Endodermal cell (in vitro differentiated cells): ENCODE data around the gene PDK2. TPM values are rescaled to one million over a fixed set of nuclear protein-coding genes. Genes with fewer than 3 reads are reported as not detected.
A peak's percentile ranks its signal among the peaks of the same experiment; 100 is the strongest.

Source experiments
- DNase-seq: peaks from one replicate; pipeline ENCODE4 v3.0.0-alpha.2; 2017
- H3K27ac ChIP-seq: 2 replicates; pipeline ENCODE4 v1.5.1; 2013; ENCODE audit warnings: mild to moderate bottlenecking, low read depth, low read length, moderate library complexity
- H3K27me3 ChIP-seq: 2 replicates; pipeline ENCODE4 v1.6.1; 2013; ENCODE audit warnings: mild to moderate bottlenecking, low read length, moderate library complexity; ENCODE audit not compliant: insufficient read depth, control insufficient read depth, poor library complexity, severe bottlenecking
- H3K36me3 ChIP-seq: 2 replicates; pipeline ENCODE4 v1.7.0; 2013; ENCODE audit warnings: mild to moderate bottlenecking, low read length, moderate library complexity; ENCODE audit not compliant: control insufficient read depth, insufficient read depth
- H3K4me1 ChIP-seq: one replicate; pipeline ENCODE4 v1.7.0; 2013; ENCODE audit warnings: low read length; ENCODE audit not compliant: control insufficient read depth, insufficient read depth
- H3K4me3 ChIP-seq: 2 replicates; pipeline ENCODE4 v1.5.1; 2013; ENCODE audit warnings: mild to moderate bottlenecking, low read length, moderate library complexity
- H3K9ac ChIP-seq: 2 replicates; pipeline ENCODE4 v1.6.1; 2013; ENCODE audit warnings: mild to moderate bottlenecking, low read length, moderate library complexity; ENCODE audit not compliant: poor library complexity, severe bottlenecking; ENCODE audit errors: extremely low read depth
- H3K9me3 ChIP-seq: 2 replicates; pipeline ENCODE4 v1.6.1; 2013; ENCODE audit warnings: mild to moderate bottlenecking, low read length, moderate library complexity; ENCODE audit not compliant: control insufficient read depth
- H3K27ac Mint-ChIP-seq: 2 replicates; pipeline ENCODE4 v1.8.0; 2020; ENCODE audit warnings: mixed read lengths
- H3K27me3 Mint-ChIP-seq: 2 replicates; pipeline ENCODE4 v1.8.0; 2021; ENCODE audit warnings: mild to moderate bottlenecking, mixed read lengths; ENCODE audit not compliant: insufficient read depth
- H3K36me3 Mint-ChIP-seq: 2 replicates; pipeline ENCODE4 v1.8.0; 2020; ENCODE audit warnings: low read depth, mixed read lengths
- H3K4me1 Mint-ChIP-seq: 2 replicates; pipeline ENCODE4 v1.8.0; 2020; ENCODE audit warnings: mixed read lengths
- H3K4me3 Mint-ChIP-seq: 2 replicates; pipeline ENCODE4 v1.8.0; 2020; ENCODE audit warnings: mild to moderate bottlenecking, moderate library complexity, mixed read lengths
- H3K9me3 Mint-ChIP-seq: 2 replicates; pipeline ENCODE4 v1.8.0; 2020; ENCODE audit warnings: mild to moderate bottlenecking, mixed read lengths
- CTCF ChIP-seq: fragments of 200-600 bp; sonication (generic); conservative IDR thresholded peaks from 2 replicates; pipeline ENCODE4 v1.5.0; 2021; ENCODE audit warnings: antibody characterized with exemption, mild to moderate bottlenecking
- WGBS, 2 experiments: methylation state at CpG; one replicate each; pipeline versions ENCODE4 v1.1.5 to v1.1.7; 2013; ENCODE audit warnings: missing lambda C conversion rate in 2 of 2, mixed read lengths in 1 of 2; ENCODE audit not compliant: insufficient coverage in 1 of 2, insufficient read length in 1 of 2; 5-methylcytosine and 5-hydroxymethylcytosine counted together
- total RNA-seq, 2 donors: library from RNA; stranded (reverse); fragmentation: NEBNext Ultra II Directional in 1 of 2; extraction: Animal tissue kit (Norgen Biotek cat#: 25700) in 1 of 2; gene quantifications; 2 replicates in 1 of 2; 3 replicates in 1 of 2; pipeline ENCODE4 v1.2.1, GENCODE V29; 2021

Gene PDK2
- total RNA-seq, 2 donors from 2014 or later = 23.0 to 24.2 TPM

- H3K36me3 ChIP-seq = no peaks in the 10 kb centered on the region
- Mint-ChIP-seq H3K36me3 (no peaks in the 10 kb centered on the region), H3K27me3 (peaks cover 24% of the 10 kb centered on the region), H3K9me3 (no peaks in the 10 kb centered on the region), H3K4me3 (peak overlapping the region; percentile 24), H3K27ac (peak overlapping the region; percentile 64), H3K4me1 (peaks cover 52% of the 10 kb centered on the region)
- H3K9me3 ChIP-seq = no peaks in the 10 kb centered on the region
- no peak overlapping the region for H3K9ac ChIP-seq
- peaks cover 16% of the 10 kb centered on the region for H3K4me1 ChIP-seq
- H3K4me3 ChIP-seq = peak overlapping the region; percentile 54
- no peak for TF ChIP-seq CTCF
- no peak for DNase-seq
- WGBS, 2 experiments = 80 to 83% methylated on average over 6 to 7 of the region's 7 CpGs
- peaks cover 16% of the 10 kb centered on the region for H3K27me3 ChIP-seq
- H3K27ac ChIP-seq = no peak overlapping the region
These were observed 42.1 kb upstream of the PDK2 start for GRCh38 chr17:50052822-50053653.

- no peaks in the 10 kb centered on the region for H3K36me3 Mint-ChIP-seq
- peaks cover 21% of the 10 kb centered on the region for H3K27me3 ChIP-seq
- H3K27ac ChIP-seq = no peak overlapping the region
- peaks cover 30% of the 10 kb centered on the region for H3K27me3 Mint-ChIP-seq
- peak; percentile 64 for DNase-seq
- H3K4me1 Mint-ChIP-seq = peaks cover 52% of the 10 kb centered on the region
- H3K9me3 ChIP-seq = no peaks in the 10 kb centered on the region
- WGBS, 2 experiments = 0 to 58% methylated on average over 1 to 3 of the region's 3 CpGs
- peak overlapping the region; percentile 8 for H3K4me3 Mint-ChIP-seq
- no peaks in the 10 kb centered on the region for H3K36me3 ChIP-seq
- H3K27ac Mint-ChIP-seq = peak overlapping the region; percentile 64
- no peak for TF ChIP-seq CTCF
- H3K4me1 ChIP-seq = peaks cover 16% of the 10 kb centered on the region
- H3K4me3 ChIP-seq = peak overlapping the region; percentile 54
- H3K9ac ChIP-seq = no peak overlapping the region
- H3K9me3 Mint-ChIP-seq = no peaks in the 10 kb centered on the region
These were observed 41.5 kb upstream of the PDK2 start for GRCh38 chr17:50053654-50053960.

GRCh38 chr17:50055055-50055425 is 40.1 kb upstream of the PDK2 start:
- Histone ChIP-seq H3K9me3 (no peaks in the 10 kb centered on the region), H3K9ac (no peak overlapping the region), H3K27ac (no peak overlapping the region), H3K27me3 (peaks cover 31% of the 10 kb centered on the region), H3K4me3 (peak overlapping the region; percentile 84), H3K4me1 (peaks cover 16% of the 10 kb centered on the region), H3K36me3 (no peaks in the 10 kb centered on the region)
- Mint-ChIP-seq H3K4me3 (peak overlapping the region; percentile 68), H3K4me1 (peaks cover 52% of the 10 kb centered on the region), H3K27me3 (peaks cover 33% of the 10 kb centered on the region), H3K27ac (peak overlapping the region; percentile 86), H3K36me3 (no peaks in the 10 kb centered on the region), H3K9me3 (no peaks in the 10 kb centered on the region)
- peak; percentile 93 for DNase-seq
- WGBS, 2 experiments = 21 to 43% methylated on average over 9 to 14 of the region's 14 CpGs
- no peak for TF ChIP-seq CTCF
